Right lobe of liver (tissue), 4 donors: ENCODE measurements around the gene CTPS2.

Experiments
- POLR2A ChIP-seq: fragments of 450-650 bp; IDR thresholded peaks from one replicate; pipeline ENCODE4 v1.6.1; 2017; ENCODE audit warnings: antibody characterized with exemption, mild to moderate bottlenecking
- TF ChIP-seq, protein P1 (sequence below), 4 donors: fragments of 200-600 bp in 3 of 4; fragments of 450-650 bp in 1 of 4; IDR thresholded peaks; one replicate each; pipeline versions ENCODE4 v1.5.1 to v1.8.0; 2016 to 2022; ENCODE audit warnings: antibody characterized with exemption in 4 of 4, mild to moderate bottlenecking in 2 of 4
- donor health status: DM: no; HTN: no; CAD: no.
- donor health status: DM: no; HTN: no; CAD: no.
- donor health status: DM: no; HTN: yes; CAD: no.

DNA sequence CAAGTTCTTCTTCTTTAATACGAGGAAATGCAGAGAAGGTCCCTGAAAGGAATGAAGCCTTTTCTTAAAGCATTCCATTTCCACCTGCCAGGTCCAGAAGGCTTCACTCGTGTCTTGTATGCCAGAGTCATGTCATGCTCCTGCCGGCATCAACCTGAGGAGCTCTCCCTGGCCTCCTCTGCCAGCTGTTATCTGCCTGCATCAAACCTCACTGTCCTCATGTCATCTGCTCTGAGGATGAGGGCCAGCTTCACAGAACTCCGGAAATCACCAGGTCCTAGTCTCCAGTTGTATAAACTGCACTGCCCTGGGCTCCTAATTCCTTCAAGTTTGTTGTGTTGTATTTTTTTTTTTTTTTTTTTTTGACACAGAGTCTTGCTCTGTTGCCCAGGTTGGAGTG is 82.6 kb downstream of the CTPS2 start:
- TF ChIP-seq, protein P1, sequence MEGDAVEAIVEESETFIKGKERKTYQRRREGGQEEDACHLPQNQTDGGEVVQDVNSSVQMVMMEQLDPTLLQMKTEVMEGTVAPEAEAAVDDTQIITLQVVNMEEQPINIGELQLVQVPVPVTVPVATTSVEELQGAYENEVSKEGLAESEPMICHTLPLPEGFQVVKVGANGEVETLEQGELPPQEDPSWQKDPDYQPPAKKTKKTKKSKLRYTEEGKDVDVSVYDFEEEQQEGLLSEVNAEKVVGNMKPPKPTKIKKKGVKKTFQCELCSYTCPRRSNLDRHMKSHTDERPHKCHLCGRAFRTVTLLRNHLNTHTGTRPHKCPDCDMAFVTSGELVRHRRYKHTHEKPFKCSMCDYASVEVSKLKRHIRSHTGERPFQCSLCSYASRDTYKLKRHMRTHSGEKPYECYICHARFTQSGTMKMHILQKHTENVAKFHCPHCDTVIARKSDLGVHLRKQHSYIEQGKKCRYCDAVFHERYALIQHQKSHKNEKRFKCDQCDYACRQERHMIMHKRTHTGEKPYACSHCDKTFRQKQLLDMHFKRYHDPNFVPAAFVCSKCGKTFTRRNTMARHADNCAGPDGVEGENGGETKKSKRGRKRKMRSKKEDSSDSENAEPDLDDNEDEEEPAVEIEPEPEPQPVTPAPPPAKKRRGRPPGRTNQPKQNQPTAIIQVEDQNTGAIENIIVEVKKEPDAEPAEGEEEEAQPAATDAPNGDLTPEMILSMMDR (IDR thresholded peaks at IDR 0.05): no peak
- TF ChIP-seq POLR2A: no peak
